Smooth muscle cell (in vitro differentiated cells): Measurements from ENCODE around the gene NCAPG. TPM values are rescaled to one million over a fixed set of nuclear protein-coding genes. Genes with fewer than 3 reads are reported as not detected.

Experiments used
- DNase-seq: peaks from one replicate; lab custom pipeline; 2025; ENCODE audit not compliant: unreplicated experiment; lab: John Stamatoyannopoulos, UW
- H2AFZ ChIP-seq: fragments of 200-600 bp; sonication (generic); 2 replicates; pipeline ENCODE4 v1.6.0; 2016; ENCODE audit warnings: antibody characterized with exemption, low read depth, mild to moderate bottlenecking
- H3F3A ChIP-seq: fragments of 200-600 bp; sonication (generic); 2 replicates; pipeline ENCODE4 v1.6.0; 2017; ENCODE audit warnings: antibody characterized with exemption, low read depth
- H3K27ac ChIP-seq: fragments of 200-600 bp; sonication (generic); 2 replicates; pipeline ENCODE4 v1.5.1; 2016; ENCODE audit warnings: low read depth, mild to moderate bottlenecking
- H3K27me3 ChIP-seq: fragments of 200-600 bp; sonication (generic); 2 replicates; pipeline ENCODE4 v1.6.1; 2016; ENCODE audit warnings: low read depth, mild to moderate bottlenecking
- H3K36me3 ChIP-seq: fragments of 200-600 bp; sonication (generic); 2 replicates; pipeline ENCODE4 v1.5.1; 2016; ENCODE audit warnings: low read depth
- H3K4me1 ChIP-seq: fragments of 200-600 bp; sonication (generic); 2 replicates; pipeline ENCODE4 v1.5.1; 2016; ENCODE audit warnings: low read depth
- H3K4me2 ChIP-seq: fragments of 200-600 bp; sonication (generic); 2 replicates; pipeline ENCODE4 v1.6.0; 2016; ENCODE audit warnings: mild to moderate bottlenecking
- H3K4me3 ChIP-seq: fragments of 200-600 bp; sonication (generic); 2 replicates; pipeline ENCODE4 v1.5.1; 2016; ENCODE audit warnings: mild to moderate bottlenecking
- H3K79me2 ChIP-seq: fragments of 200-600 bp; sonication (generic); 2 replicates; pipeline ENCODE4 v1.6.0; 2016; ENCODE audit warnings: low read depth, mild to moderate bottlenecking
- H3K9ac ChIP-seq: fragments of 200-600 bp; sonication (generic); 2 replicates; pipeline ENCODE4 v1.6.0; 2016; ENCODE audit warnings: low read depth
- H3K9me3 ChIP-seq: fragments of 200-600 bp; sonication (generic); replicated peaks from 2 replicates; pipeline ENCODE4 v1.5.1; 2016; ENCODE audit warnings: low read depth
- H4K20me1 ChIP-seq: fragments of 200-600 bp; sonication (generic); 2 replicates; pipeline ENCODE4 v1.6.0; 2016; ENCODE audit warnings: low read depth
- CTCF ChIP-seq: fragments of 200-600 bp; sonication (generic); IDR thresholded peaks from 2 replicates; pipeline ENCODE4 v1.5.1; 2017; ENCODE audit warnings: borderline replicate concordance, mild to moderate bottlenecking, antibody characterized with exemption; ENCODE audit not compliant: insufficient read depth, poor library complexity, severe bottlenecking
- WGBS: methylation state at CpG from one replicate; pipeline ENCODE4 v1.1.7; 2016; ENCODE audit warnings: low lambda C conversion rate; 5-methylcytosine and 5-hydroxymethylcytosine counted together
- polyA plus RNA-seq: library from polyadenylated mRNA; unstranded; fragments of >200 nt; fragmentation: Nextera tagmentation; extraction: Ambion mirVana; gene quantifications from 2 replicates; pipeline ENCODE4 v1.2.1, GENCODE V29; 2016
- total RNA-seq: library from RNA; depleted of rRNA; stranded (reverse); fragments of >200 nt; gene quantifications from 2 replicates; pipeline ENCODE4 v1.2.3, GENCODE V29; 2014

The NCAPG gene
- total and polyA plus RNA-seq, 2 experiments from 2014 or later = 6.9 to 19.6 TPM

- Histone ChIP-seq H3K4me2 (no peak overlapping the region), H3K27ac (no peak overlapping the region), H3K9me3 (no peaks in the 10 kb centered on the region), H3K4me3 (no peak overlapping the region), H2AFZ (no peak overlapping the region), H4K20me1 (no peaks in the 10 kb centered on the region), H3K36me3 (no peaks in the 10 kb centered on the region), H3K4me1 (no peaks in the 10 kb centered on the region), H3K79me2 (no peaks in the 10 kb centered on the region), H3K9ac (no peak overlapping the region), H3K27me3 (no peaks in the 10 kb centered on the region), H3F3A (no peaks in the 10 kb centered on the region)
- DNase-seq = no peak
- no peak for TF ChIP-seq CTCF
- 87% methylated on average over 5 of the region's 5 CpGs for WGBS
Measured at GRCh38 chr4:17877661-17878060, 66.9 kb downstream of the NCAPG start.

- Histone ChIP-seq H3K9ac (no peak overlapping the region), H3F3A (no peaks in the 10 kb centered on the region), H3K27ac (no peak overlapping the region), H3K4me2 (no peak overlapping the region), H3K79me2 (no peaks in the 10 kb centered on the region), H3K36me3 (no peaks in the 10 kb centered on the region), H4K20me1 (no peaks in the 10 kb centered on the region), H3K27me3 (no peaks in the 10 kb centered on the region), H3K4me1 (no peaks in the 10 kb centered on the region), H3K9me3 (no peaks in the 10 kb centered on the region), H3K4me3 (no peak overlapping the region), H2AFZ (no peak overlapping the region)
- no peak for DNase-seq
- TF ChIP-seq CTCF = no peak
- WGBS = 96% methylated on average over 2 of the region's 2 CpGs
Measured at GRCh38 chr4:17884063-17884462, 73.3 kb downstream of the NCAPG start.

GRCh38 chr4:17884511-17884910 lies 73.7 kb downstream of the NCAPG start:
- DNase-seq = no peak
- Histone ChIP-seq H3K36me3 (no peaks in the 10 kb centered on the region), H2AFZ (no peak overlapping the region), H3K9ac (no peak overlapping the region), H3K9me3 (no peaks in the 10 kb centered on the region), H3K79me2 (no peaks in the 10 kb centered on the region), H3K27me3 (no peaks in the 10 kb centered on the region), H3K27ac (no peak overlapping the region), H4K20me1 (no peaks in the 10 kb centered on the region), H3K4me3 (no peak overlapping the region), H3F3A (no peaks in the 10 kb centered on the region), H3K4me1 (no peaks in the 10 kb centered on the region), H3K4me2 (no peak overlapping the region)
- TF ChIP-seq CTCF = no peak
- WGBS = 92% methylated on average over 2 of the region's 2 CpGs

DNA sequence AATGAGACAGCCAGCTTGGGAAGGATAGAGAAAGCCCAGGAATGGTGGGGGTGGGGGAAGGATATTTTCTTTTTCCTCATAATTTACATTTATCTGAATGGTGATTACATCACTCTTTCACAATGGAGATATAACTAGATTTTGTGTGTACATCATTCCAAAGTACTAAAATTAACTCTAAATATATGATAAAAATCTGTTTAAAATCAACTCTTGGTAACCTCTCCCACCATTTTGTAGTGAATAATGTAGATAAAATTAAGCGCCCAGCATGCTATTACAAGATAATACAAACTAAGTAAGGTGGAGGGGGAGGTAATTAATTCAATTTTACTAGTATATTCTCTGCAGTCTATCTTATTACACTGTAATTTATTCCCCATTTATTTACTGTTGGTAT lies 78.9 kb downstream of the NCAPG start:
- DNase-seq = no peak

More for the DNA sequence above, 78.9 kb downstream of the NCAPG start:
- Histone ChIP-seq H3K9me3 (no peaks in the 10 kb centered on the region), H3K27me3 (no peaks in the 10 kb centered on the region), H3F3A (no peaks in the 10 kb centered on the region), H3K4me3 (no peak overlapping the region), H3K36me3 (no peaks in the 10 kb centered on the region), H3K4me2 (no peak overlapping the region), H3K9ac (no peak overlapping the region), H3K27ac (no peak overlapping the region), H4K20me1 (no peaks in the 10 kb centered on the region), H3K79me2 (no peaks in the 10 kb centered on the region), H3K4me1 (no peaks in the 10 kb centered on the region), H2AFZ (no peak overlapping the region)
- TF ChIP-seq CTCF = no peak
- WGBS = 100% methylated on average over 1 of the region's 1 CpG
